ENCODE data around the gene FST.

FST gene

DNA sequence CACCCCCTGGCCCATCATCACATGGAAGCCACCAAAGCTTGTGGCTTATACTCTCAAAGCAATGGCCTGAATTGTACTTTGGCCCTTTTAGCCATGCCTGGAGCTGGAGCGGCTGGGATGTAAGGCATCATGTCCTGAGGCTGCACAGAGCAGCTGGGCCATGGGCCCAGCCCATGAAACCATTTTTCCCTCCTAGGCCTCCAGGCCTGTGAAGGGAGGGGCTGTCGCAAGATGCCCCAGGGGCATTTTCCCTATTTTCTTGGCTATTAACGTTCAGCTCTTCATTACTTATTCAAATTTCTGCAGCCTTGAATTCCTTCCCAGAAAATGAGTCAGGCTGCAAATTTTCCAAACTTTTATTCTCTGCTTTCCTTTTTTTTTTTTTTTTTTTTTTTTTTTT, 27.7 kb downstream of the FST start:
- no peak for DNase-seq (ENCODE audit: low read depth in 1 of 2, low spot score in 1 of 2)

DNA sequence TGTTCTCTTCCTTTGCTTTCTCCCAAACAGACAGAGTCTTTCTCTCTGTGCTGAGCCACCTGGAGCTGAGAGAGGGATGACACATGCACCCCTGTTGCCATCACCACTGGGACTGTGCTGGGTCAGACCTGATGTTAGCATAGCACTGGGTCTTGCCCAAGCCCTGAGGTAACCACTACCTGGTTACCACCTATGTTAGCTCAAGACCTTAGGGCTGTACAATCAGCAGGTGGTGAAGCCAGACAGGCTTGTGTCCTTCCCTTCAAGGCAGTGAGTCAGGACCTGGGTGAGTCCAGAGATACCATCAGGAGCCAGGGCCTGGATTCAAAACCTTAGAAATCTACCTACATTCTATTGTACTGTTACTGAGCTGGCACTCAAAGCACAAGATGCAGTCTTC, 32.1 kb downstream of the FST start:
- no peak for DNase-seq (ENCODE audit: low read depth in 1 of 2, low spot score in 1 of 2)

DNA sequence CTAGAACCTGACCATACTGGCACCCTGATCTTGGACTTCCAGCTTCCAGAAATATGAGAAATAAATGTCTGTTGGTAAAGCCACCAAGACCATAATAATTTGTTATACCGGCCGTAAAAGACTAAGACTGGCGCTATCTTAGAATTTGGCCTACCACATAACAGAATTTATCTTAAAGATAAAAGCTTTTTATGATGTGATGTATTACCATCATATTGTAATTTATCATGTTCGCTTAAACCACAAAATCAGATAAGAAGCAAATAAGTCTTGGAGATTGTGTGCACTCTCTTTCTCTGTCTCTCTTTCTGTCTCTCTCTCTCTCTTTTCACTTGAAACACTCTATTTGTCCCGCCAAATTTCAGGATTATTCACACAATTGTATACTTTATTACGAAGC, 35.6 kb downstream of the FST start:
- DNase-seq (ENCODE audit: low read depth in 1 of 2, low spot score in 1 of 2) = no peak

DNA sequence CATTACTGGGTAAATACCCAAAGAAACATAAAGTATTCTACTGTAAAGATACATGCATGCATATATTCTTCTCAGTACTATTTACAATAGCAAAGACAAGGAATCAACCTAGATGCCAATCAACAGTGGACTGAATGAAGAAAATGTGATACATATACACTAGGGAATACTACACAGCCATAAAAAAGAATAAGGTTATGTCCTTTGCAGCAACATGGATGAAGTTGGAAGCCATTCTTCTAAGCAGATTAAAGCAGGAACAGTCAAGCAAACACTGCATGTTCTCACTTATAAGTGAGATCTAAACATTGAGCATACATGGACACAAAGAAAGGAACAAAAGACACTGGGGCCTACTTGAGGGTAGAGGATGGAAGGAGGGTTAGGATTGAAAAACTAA, 40.4 kb downstream of the FST start:
- no peak for DNase-seq (ENCODE audit: low read depth in 1 of 2, low spot score in 1 of 2)
